Upper lobe of left lung (tissue), 4 donors: ENCODE measurements around the gene KRT31.

Experiments used
- EP300 ChIP-seq, 4 donors: sonication (generic); formaldehyde crosslinking; IDR thresholded peaks; one replicate each; pipeline ENCODE4 v1.5.1; 2017; ENCODE audit warnings: antibody characterized with exemption in 4 of 4, control low read depth in 2 of 4
- POLR2A ChIP-seq, 4 donors: fragments of 450-650 bp; IDR thresholded peaks; one replicate each; pipeline ENCODE4 v1.5.1; 2016 to 2017; ENCODE audit warnings: antibody characterized with exemption in 4 of 4, mild to moderate bottlenecking in 2 of 4
- POLR2AphosphoS5 ChIP-seq, 2 donors: sonication (generic); formaldehyde crosslinking; IDR thresholded peaks; one replicate each; pipeline ENCODE4 v1.5.1; 2017; ENCODE audit warnings: antibody characterized with exemption in 2 of 2
- TF ChIP-seq, protein P1 (sequence below), 6 experiments: fragments of 450-650 bp in 4 of 6; fragments of 200-600 bp in 2 of 6; sonication (generic) in 2 of 6; IDR thresholded peaks; one replicate each; pipeline ENCODE4 v1.5.1; 2016 to 2019; ENCODE audit warnings: antibody characterized with exemption in 6 of 6

DNA sequence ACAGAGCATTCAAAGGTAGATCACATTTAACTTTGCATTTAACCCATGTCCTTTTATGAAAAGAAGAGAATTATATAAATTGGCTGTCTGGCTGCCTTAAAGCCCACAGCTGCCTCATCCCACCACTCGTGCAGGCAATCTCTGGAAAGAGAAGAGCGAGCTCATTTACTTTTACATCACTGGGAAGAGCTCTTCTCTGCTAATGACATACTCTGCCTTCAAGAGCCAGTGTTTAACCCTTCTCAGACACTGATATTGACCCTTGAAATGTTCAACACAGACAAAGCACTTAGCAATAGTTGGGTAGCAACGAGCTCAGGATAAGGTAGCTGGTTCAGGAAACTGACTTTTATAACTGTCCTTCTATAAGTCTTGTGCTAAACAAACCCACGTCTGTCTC lies 36.6 kb upstream of the KRT31 start:
- TF ChIP-seq, protein P1, sequence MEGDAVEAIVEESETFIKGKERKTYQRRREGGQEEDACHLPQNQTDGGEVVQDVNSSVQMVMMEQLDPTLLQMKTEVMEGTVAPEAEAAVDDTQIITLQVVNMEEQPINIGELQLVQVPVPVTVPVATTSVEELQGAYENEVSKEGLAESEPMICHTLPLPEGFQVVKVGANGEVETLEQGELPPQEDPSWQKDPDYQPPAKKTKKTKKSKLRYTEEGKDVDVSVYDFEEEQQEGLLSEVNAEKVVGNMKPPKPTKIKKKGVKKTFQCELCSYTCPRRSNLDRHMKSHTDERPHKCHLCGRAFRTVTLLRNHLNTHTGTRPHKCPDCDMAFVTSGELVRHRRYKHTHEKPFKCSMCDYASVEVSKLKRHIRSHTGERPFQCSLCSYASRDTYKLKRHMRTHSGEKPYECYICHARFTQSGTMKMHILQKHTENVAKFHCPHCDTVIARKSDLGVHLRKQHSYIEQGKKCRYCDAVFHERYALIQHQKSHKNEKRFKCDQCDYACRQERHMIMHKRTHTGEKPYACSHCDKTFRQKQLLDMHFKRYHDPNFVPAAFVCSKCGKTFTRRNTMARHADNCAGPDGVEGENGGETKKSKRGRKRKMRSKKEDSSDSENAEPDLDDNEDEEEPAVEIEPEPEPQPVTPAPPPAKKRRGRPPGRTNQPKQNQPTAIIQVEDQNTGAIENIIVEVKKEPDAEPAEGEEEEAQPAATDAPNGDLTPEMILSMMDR (IDR thresholded peaks at IDR 0.05), result no peak
- TF ChIP-seq POLR2A (IDR thresholded peaks at IDR 0.05) (no peak), POLR2AphosphoS5 (IDR thresholded peaks at IDR 0.05) (no peak), EP300 (IDR thresholded peaks at IDR 0.05) (no peak)
